ENCODE data around the gene TMEM94. TPM values are rescaled to one million over a fixed set of nuclear protein-coding genes. Genes with fewer than 3 reads are reported as not detected.

Gene TMEM94
- total and polyA plus RNA-seq, 2 of the 13 experiments (the other 11 are each of a cell fraction or from before 2014, with no cell fraction given) = 32.6 to 134 TPM

DNA sequence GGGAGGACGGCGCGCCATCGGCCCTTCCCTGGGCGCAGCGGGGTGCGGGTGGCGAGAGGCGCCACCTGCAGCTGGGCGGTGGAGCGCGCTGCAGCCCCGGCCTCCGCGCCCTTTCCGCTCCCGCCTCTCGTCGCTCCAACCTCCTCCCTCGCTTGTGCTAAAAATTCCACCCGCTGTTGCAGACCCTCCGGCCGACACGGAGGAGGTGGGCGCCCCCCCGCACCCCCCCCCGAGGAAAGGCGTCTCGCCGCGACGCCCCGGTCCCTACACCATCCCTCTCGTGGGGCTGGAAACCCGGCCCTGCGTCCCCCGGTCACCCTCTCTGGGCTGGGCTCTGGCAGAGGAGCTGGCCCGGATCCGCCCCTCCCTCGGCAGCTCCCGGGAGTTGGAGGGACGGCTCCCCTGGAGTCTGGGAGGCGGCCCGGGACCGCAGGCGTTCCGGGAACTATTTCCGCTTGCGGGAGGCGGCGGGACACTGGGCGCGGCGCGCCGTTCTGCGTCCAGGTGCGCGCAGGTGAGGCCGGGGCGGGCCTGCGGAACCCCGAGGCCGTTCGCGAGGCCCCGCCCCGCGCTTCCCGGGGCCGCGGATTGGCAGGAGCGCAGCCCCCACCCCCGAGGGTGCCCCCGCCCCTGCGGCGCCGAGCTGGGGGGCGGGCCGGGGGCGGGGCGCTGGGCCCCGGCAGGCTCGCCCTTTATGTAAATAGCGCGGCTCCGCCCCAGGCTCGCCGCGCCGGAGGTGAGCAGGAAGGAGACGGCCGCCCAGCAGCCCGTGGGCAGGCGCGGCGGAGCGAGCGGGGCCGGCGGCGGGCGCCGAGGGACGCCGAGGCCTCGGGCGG lies 68.8 kb downstream of the TMEM94 start, which contains the start of gene LLGL2 (continued):
- TF ChIP-seq ZNF749 (CRISPR knock-in tag; IDR thresholded peaks at IDR 0.05; ENCODE audit: borderline replicate concordance) (no peak), TCF7L2 (IDR thresholded peaks at IDR 0.05; ENCODE audit: low read depth, low read length) (no peak), ZNF768 (CRISPR knock-in tag; IDR thresholded peaks at IDR 0.05) (peak; percentile 97), ZNF83 (CRISPR knock-in tag; IDR thresholded peaks at IDR 0.05; ENCODE audit: borderline replicate concordance) (no peak), JUN (CRISPR knock-in tag; IDR thresholded peaks at IDR 0.05) (no peak), ZNF724P (CRISPR knock-in tag; IDR thresholded peaks at IDR 0.05; ENCODE audit: borderline replicate concordance) (no peak; the same call in 1 of the 2 replicates), HOXA5 (CRISPR knock-in tag; IDR thresholded peaks at IDR 0.05) (peak; percentile 89), BCL6 (CRISPR knock-in tag; IDR thresholded peaks at IDR 0.05) (peak; percentile 47; the same call in 1 of the 2 replicates), ZNF496 (CRISPR knock-in tag; IDR thresholded peaks at IDR 0.05; ENCODE audit: insufficient replicate concordance) (no peak), ZNF383 (CRISPR knock-in tag; IDR thresholded peaks at IDR 0.05; ENCODE audit: borderline replicate concordance) (peak; percentile 94; the same call in 1 of the 2 replicates)
- TF ChIP-seq, protein P1, sequence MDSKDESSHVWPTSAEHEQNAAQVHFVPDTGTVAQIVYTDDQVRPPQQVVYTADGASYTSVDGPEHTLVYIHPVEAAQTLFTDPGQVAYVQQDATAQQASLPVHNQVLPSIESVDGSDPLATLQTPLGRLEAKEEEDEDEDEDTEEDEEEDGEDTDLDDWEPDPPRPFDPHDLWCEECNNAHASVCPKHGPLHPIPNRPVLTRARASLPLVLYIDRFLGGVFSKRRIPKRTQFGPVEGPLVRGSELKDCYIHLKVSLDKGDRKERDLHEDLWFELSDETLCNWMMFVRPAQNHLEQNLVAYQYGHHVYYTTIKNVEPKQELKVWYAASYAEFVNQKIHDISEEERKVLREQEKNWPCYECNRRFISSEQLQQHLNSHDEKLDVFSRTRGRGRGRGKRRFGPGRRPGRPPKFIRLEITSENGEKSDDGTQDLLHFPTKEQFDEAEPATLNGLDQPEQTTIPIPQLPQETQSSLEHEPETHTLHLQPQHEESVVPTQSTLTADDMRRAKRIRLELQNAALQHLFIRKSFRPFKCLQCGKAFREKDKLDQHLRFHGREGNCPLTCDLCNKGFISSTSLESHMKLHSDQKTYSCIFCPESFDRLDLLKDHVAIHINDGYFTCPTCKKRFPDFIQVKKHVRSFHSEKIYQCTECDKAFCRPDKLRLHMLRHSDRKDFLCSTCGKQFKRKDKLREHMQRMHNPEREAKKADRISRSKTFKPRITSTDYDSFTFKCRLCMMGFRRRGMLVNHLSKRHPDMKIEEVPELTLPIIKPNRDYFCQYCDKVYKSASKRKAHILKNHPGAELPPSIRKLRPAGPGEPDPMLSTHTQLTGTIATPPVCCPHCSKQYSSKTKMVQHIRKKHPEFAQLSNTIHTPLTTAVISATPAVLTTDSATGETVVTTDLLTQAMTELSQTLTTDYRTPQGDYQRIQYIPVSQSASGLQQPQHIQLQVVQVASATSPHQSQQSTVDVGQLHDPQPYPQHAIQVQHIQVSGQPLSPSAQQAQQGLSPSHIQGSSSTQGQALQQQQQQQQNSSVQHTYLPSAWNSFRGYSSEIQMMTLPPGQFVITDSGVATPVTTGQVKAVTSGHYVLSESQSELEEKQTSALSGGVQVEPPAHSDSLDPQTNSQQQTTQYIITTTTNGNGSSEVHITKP (CRISPR knock-in tag; IDR thresholded peaks at IDR 0.05; ENCODE audit: low read depth) = no peak
- TF ChIP-seq, protein P2, sequence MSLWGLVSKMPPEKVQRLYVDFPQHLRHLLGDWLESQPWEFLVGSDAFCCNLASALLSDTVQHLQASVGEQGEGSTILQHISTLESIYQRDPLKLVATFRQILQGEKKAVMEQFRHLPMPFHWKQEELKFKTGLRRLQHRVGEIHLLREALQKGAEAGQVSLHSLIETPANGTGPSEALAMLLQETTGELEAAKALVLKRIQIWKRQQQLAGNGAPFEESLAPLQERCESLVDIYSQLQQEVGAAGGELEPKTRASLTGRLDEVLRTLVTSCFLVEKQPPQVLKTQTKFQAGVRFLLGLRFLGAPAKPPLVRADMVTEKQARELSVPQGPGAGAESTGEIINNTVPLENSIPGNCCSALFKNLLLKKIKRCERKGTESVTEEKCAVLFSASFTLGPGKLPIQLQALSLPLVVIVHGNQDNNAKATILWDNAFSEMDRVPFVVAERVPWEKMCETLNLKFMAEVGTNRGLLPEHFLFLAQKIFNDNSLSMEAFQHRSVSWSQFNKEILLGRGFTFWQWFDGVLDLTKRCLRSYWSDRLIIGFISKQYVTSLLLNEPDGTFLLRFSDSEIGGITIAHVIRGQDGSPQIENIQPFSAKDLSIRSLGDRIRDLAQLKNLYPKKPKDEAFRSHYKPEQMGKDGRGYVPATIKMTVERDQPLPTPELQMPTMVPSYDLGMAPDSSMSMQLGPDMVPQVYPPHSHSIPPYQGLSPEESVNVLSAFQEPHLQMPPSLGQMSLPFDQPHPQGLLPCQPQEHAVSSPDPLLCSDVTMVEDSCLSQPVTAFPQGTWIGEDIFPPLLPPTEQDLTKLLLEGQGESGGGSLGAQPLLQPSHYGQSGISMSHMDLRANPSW (CRISPR knock-in tag; IDR thresholded peaks at IDR 0.05; ENCODE audit: borderline replicate concordance) = no peak
- TF ChIP-seq, protein P3, sequence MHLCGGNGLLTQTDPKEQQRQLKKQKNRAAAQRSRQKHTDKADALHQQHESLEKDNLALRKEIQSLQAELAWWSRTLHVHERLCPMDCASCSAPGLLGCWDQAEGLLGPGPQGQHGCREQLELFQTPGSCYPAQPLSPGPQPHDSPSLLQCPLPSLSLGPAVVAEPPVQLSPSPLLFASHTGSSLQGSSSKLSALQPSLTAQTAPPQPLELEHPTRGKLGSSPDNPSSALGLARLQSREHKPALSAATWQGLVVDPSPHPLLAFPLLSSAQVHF (CRISPR knock-in tag; IDR thresholded peaks at IDR 0.05) = 0 out of 2 replicates have a peak, but pooled peaks have one; percentile 64
- TF ChIP-seq, protein P4, sequence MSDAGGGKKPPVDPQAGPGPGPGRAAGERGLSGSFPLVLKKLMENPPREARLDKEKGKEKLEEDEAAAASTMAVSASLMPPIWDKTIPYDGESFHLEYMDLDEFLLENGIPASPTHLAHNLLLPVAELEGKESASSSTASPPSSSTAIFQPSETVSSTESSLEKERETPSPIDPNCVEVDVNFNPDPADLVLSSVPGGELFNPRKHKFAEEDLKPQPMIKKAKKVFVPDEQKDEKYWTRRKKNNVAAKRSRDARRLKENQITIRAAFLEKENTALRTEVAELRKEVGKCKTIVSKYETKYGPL (CRISPR knock-in tag; IDR thresholded peaks at IDR 0.05) = no peak
- TF ChIP-seq, protein P5, sequence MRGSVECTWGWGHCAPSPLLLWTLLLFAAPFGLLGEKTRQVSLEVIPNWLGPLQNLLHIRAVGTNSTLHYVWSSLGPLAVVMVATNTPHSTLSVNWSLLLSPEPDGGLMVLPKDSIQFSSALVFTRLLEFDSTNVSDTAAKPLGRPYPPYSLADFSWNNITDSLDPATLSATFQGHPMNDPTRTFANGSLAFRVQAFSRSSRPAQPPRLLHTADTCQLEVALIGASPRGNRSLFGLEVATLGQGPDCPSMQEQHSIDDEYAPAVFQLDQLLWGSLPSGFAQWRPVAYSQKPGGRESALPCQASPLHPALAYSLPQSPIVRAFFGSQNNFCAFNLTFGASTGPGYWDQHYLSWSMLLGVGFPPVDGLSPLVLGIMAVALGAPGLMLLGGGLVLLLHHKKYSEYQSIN (CRISPR knock-in tag; IDR thresholded peaks at IDR 0.05; ENCODE audit: borderline replicate concordance) = no peak
- TF ChIP-seq, protein P6, sequence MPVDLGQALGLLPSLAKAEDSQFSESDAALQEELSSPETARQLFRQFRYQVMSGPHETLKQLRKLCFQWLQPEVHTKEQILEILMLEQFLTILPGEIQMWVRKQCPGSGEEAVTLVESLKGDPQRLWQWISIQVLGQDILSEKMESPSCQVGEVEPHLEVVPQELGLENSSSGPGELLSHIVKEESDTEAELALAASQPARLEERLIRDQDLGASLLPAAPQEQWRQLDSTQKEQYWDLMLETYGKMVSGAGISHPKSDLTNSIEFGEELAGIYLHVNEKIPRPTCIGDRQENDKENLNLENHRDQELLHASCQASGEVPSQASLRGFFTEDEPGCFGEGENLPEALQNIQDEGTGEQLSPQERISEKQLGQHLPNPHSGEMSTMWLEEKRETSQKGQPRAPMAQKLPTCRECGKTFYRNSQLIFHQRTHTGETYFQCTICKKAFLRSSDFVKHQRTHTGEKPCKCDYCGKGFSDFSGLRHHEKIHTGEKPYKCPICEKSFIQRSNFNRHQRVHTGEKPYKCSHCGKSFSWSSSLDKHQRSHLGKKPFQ (CRISPR knock-in tag; IDR thresholded peaks at IDR 0.05; ENCODE audit: insufficient replicate concordance) = no peak

Data from HepG2 (cell line).